DOHH2 (cell line): ENCODE results near the gene GGACT.

Experiments used
- H3F3A ChIP-seq: fragments of 200-600 bp; sonication (generic), shearing (Covaris generic); 2 replicates; pipeline ENCODE4 v1.6.0; 2016; ENCODE audit warnings: antibody characterized with exemption, mild to moderate bottlenecking; ENCODE audit not compliant: control insufficient read depth, insufficient read depth
- H3K27ac ChIP-seq: fragments of 200-600 bp; sonication (generic); 2 replicates; pipeline ENCODE4 v1.5.1; 2014; ENCODE audit warnings: low read depth, mild to moderate bottlenecking, low read length, moderate library complexity
- H3K27me3 ChIP-seq: fragments of 200-600 bp; sonication (generic); 2 replicates; pipeline ENCODE4 v1.6.1; 2014; ENCODE audit warnings: mild to moderate bottlenecking, low read length, mixed read lengths; ENCODE audit not compliant: control insufficient read depth
- H3K36me3 ChIP-seq: fragments of 200-600 bp; sonication (generic); 2 replicates; pipeline ENCODE4 v1.6.1; 2014; ENCODE audit warnings: mild to moderate bottlenecking, low read length, moderate library complexity, mixed read lengths; ENCODE audit not compliant: control insufficient read depth
- H3K4me1 ChIP-seq: fragments of 200-600 bp; sonication (generic); 2 replicates; pipeline ENCODE4 v1.6.1; 2014; ENCODE audit warnings: mild to moderate bottlenecking, low read length, mixed read lengths; ENCODE audit not compliant: control insufficient read depth
- H3K4me2 ChIP-seq: fragments of 200-600 bp; sonication (generic); 2 replicates; pipeline ENCODE4 v1.6.0; 2014; ENCODE audit warnings: mild to moderate bottlenecking, low read length, moderate library complexity
- H3K4me3 ChIP-seq: fragments of 200-600 bp; sonication (generic); 2 replicates; pipeline ENCODE4 v1.5.1; 2014; ENCODE audit warnings: mild to moderate bottlenecking, low read length, mixed read lengths
- H3K79me2 ChIP-seq: fragments of 200-600 bp; sonication (generic); 2 replicates; pipeline ENCODE4 v1.6.1; 2014; ENCODE audit warnings: mild to moderate bottlenecking, low read length, mixed read lengths; ENCODE audit not compliant: control insufficient read depth
- H3K9me2 ChIP-seq: fragments of 200-600 bp; sonication (generic); replicated peaks from 2 replicates; pipeline ENCODE4 v1.6.1; 2014; ENCODE audit warnings: mild to moderate bottlenecking, low read length, mixed read lengths; ENCODE audit not compliant: control insufficient read depth
- H3K9me3 ChIP-seq: fragments of 200-600 bp; sonication (generic); 2 replicates; pipeline ENCODE4 v1.6.1; 2014; ENCODE audit warnings: antibody characterized with exemption, low read length, mixed read lengths; ENCODE audit not compliant: control insufficient read depth, insufficient read depth
- H4K20me1 ChIP-seq: fragments of 200-600 bp; sonication (generic); 2 replicates; pipeline ENCODE4 v1.6.0; 2014; ENCODE audit warnings: low read depth, mild to moderate bottlenecking, antibody characterized with exemption, low read length, moderate library complexity; ENCODE audit not compliant: control insufficient read depth, insufficient read depth
- EZH2phosphoT487 ChIP-seq: fragments of 200-600 bp; sonication (generic); IDR thresholded peaks from 2 replicates; pipeline ENCODE4 v1.6.1; 2017; ENCODE audit warnings: borderline replicate concordance, mild to moderate bottlenecking, antibody characterized with exemption, low read length, moderate library complexity, mixed read lengths
- TF ChIP-seq, protein P1 (sequence below): fragments of 200-600 bp; sonication (generic); IDR thresholded peaks from one replicate; pipeline ENCODE4 v1.5.1; 2014; ENCODE audit warnings: antibody characterized with exemption, mild to moderate bottlenecking, low read depth, low read length; ENCODE audit not compliant: poor library complexity, severe bottlenecking

GGACT gene

DNA sequence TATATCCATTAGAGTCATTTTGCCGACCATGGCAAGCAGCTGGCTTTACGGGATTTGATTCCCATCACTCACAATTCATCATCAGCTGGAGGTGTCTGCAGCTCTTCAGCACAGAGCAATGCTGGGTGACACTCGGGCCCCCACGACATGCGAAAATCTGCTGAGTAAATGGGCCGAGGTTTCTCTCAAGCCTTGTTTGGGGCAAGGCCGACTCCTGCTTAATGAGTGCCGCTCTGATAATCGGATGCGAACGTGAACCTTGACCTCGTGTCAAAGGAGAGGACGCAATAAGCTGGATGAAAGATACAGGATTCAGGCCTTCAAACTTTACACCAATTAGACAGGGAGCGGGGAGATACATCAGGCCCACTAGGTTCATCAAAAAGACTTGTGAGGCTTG is 65.2 kb downstream of the GGACT start:
- H3K79me2 ChIP-seq, result no peaks in the 10 kb centered on the region
- H3K4me3 ChIP-seq, result no peak overlapping the region
- H3K27ac ChIP-seq, result no peak overlapping the region
- no peaks in the 10 kb centered on the region for H3K9me2 ChIP-seq
- H3K4me1 ChIP-seq, result no peaks in the 10 kb centered on the region
- no peaks in the 10 kb centered on the region for H3K27me3 ChIP-seq
- no peaks in the 10 kb centered on the region for H4K20me1 ChIP-seq
- no peaks in the 10 kb centered on the region for H3F3A ChIP-seq
- H3K9me3 ChIP-seq, result no peaks in the 10 kb centered on the region
- no peak overlapping the region for H3K4me2 ChIP-seq
- TF ChIP-seq, protein P1, sequence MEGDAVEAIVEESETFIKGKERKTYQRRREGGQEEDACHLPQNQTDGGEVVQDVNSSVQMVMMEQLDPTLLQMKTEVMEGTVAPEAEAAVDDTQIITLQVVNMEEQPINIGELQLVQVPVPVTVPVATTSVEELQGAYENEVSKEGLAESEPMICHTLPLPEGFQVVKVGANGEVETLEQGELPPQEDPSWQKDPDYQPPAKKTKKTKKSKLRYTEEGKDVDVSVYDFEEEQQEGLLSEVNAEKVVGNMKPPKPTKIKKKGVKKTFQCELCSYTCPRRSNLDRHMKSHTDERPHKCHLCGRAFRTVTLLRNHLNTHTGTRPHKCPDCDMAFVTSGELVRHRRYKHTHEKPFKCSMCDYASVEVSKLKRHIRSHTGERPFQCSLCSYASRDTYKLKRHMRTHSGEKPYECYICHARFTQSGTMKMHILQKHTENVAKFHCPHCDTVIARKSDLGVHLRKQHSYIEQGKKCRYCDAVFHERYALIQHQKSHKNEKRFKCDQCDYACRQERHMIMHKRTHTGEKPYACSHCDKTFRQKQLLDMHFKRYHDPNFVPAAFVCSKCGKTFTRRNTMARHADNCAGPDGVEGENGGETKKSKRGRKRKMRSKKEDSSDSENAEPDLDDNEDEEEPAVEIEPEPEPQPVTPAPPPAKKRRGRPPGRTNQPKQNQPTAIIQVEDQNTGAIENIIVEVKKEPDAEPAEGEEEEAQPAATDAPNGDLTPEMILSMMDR, result no peak
- no peak for TF ChIP-seq EZH2phosphoT487
- no peaks in the 10 kb centered on the region for H3K36me3 ChIP-seq

DNA sequence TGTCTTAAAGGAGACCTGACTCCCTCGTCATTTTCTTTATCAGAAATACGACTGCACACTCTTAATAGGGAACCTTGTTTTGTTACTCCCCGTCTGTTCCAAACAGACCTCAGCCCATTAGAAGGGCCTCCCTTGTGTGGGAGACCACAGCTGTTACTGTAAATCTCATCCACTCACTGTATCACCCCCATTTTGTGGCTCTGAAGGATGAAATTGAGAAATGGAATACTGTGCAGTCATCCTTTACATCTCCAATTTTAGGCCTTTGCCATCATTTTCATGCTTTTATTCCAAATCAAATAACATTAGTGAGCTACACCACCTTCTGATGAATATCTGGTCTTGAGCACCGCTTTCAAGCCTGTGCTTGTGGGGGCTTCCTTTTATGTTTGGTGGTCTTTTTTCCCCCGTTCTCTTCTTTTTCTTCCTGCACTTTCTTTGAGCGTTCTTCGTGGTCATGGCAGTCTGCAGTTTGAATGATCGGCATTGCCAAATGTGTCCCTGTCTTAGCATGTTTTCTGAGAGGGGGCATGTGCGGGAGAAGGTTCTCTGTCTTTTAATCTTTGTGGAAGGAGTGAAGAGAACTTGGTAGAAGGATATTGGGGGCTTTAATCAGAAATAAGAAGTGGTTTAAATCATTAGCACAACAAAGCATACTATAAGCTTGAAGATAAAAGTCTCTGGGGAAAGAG is 65.8 kb downstream of the GGACT start:
- Histone ChIP-seq H3K79me2 (no peaks in the 10 kb centered on the region), H4K20me1 (no peaks in the 10 kb centered on the region), H3K4me3 (no peak overlapping the region), H3K9me2 (no peaks in the 10 kb centered on the region), H3K9me3 (no peaks in the 10 kb centered on the region), H3K27me3 (no peaks in the 10 kb centered on the region), H3K4me2 (no peak overlapping the region), H3K27ac (no peak overlapping the region), H3F3A (no peaks in the 10 kb centered on the region), H3K4me1 (no peaks in the 10 kb centered on the region), H3K36me3 (no peaks in the 10 kb centered on the region)
- TF ChIP-seq, protein P1, result no peak
- no peak for TF ChIP-seq EZH2phosphoT487

DNA sequence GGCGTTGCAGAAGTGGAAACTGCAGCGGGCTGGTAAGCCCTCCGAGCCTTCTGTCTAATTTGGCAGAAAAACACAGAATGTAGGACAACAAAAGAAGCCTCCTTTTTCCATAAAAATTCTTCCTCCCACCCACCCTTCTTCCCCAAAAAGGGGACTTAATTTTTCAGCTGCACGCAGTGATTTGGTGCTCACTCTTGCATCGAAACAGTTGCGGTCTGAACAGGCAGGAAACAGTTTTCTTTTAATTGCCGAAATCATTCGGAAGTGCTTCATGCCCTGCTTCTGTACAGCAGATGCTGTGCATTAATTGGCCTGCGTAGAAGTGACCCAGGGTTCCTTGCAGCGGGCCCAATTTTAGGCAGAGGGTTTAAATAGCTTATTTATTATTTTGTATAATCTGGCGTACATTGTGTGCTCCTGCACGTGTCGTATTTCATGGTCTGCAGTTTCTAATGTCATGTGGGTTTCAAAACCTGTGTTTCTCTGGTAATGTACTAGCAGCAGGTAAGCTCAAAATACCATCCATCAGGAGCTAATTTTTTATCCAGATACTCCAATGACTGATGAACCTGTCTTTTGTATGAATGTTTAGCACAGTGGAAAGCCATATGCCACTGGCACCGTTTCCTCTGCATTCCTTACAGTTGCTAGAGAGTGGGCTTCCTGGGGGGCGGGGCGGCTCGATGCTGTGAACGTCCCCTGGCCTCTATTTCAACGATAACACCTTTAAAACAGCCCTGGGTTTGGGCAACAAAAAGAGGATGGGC is 66.6 kb downstream of the GGACT start:
- Histone ChIP-seq H3K4me3 (peak overlapping the region; percentile 30; the same call in 1 of the 2 replicates), H3K9me3 (no peaks in the 10 kb centered on the region), H3K4me2 (peak overlapping the region; percentile 47), H3K27me3 (no peaks in the 10 kb centered on the region), H4K20me1 (no peaks in the 10 kb centered on the region), H3F3A (no peaks in the 10 kb centered on the region), H3K36me3 (no peaks in the 10 kb centered on the region), H3K9me2 (no peaks in the 10 kb centered on the region), H3K79me2 (no peaks in the 10 kb centered on the region), H3K4me1 (no peaks in the 10 kb centered on the region), H3K27ac (no peak overlapping the region)
- TF ChIP-seq, protein P1, result no peak
- no peak for TF ChIP-seq EZH2phosphoT487
